HepG2 (cell line): Measurements from ENCODE around the gene RIPOR3. TPM values are rescaled to one million over a fixed set of nuclear protein-coding genes. Genes with fewer than 3 reads are reported as not detected.

Source experiments
- ARID3A ChIP-seq: IDR thresholded peaks from 2 replicates; pipeline ENCODE4 v1.6.1; 2012; ENCODE audit warnings: low read depth, low read length, improper control_type of control experiment
- CHD4 ChIP-seq: fragments of 200-600 bp; sonication (generic); IDR thresholded peaks from 2 replicates; pipeline ENCODE4 v1.7.0; 2017; ENCODE audit warnings: mild to moderate bottlenecking, low read length, borderline replicate concordance
- GATAD1 ChIP-seq: IDR thresholded peaks from 2 replicates; pipeline ENCODE4 v1.6.1; 2016; ENCODE audit warnings: missing genetic modification reagents, missing compliant biosample characterization
- RAD21 ChIP-seq: fragments of 450-650 bp; formaldehyde crosslinking; IDR thresholded peaks from 2 replicates; pipeline ENCODE4 v1.5.0; 2020; ENCODE audit warnings: mild to moderate bottlenecking
- SRSF4 ChIP-seq: fragments of 200-400 bp; formaldehyde crosslinking; IDR thresholded peaks from one replicate; pipeline ENCODE4 v1.6.1; 2018; ENCODE audit warnings: mild to moderate bottlenecking, low read depth, low read length, moderate library complexity; ENCODE audit not compliant: poor library complexity, severe bottlenecking
- ZFP82 ChIP-seq: sonication (generic); formaldehyde crosslinking; IDR thresholded peaks from 2 replicates; pipeline ENCODE4 v1.5.1; 2020; ENCODE audit warnings: mild to moderate bottlenecking, missing genetic modification reagents, borderline replicate concordance
- ZHX2 ChIP-seq, 2 experiments: sonication (generic) in 1 of 2; formaldehyde crosslinking in 1 of 2; IDR thresholded peaks; 2 replicates each; pipeline versions ENCODE4 v1.6.1 to v1.9.0; 2014 to 2022; ENCODE audit warnings: antibody characterized with exemption in 1 of 2, borderline replicate concordance in 1 of 2, inconsistent platforms in 1 of 2, low read depth in 1 of 2, missing genetic modification reagents in 1 of 2
- ZNF615 ChIP-seq: sonication (generic); formaldehyde crosslinking; IDR thresholded peaks from 2 replicates; pipeline ENCODE4 v1.5.0; 2020; ENCODE audit warnings: mild to moderate bottlenecking, missing genetic modification reagents, borderline replicate concordance
- ZNF629 ChIP-seq: sonication (generic); formaldehyde crosslinking; conservative IDR thresholded peaks from 2 replicates; pipeline ENCODE4 v1.5.0; 2020; ENCODE audit warnings: missing genetic modification reagents
- ZSCAN29 ChIP-seq: sonication (generic); formaldehyde crosslinking; conservative IDR thresholded peaks from 2 replicates; pipeline ENCODE4 v1.4.0; 2020; ENCODE audit warnings: mild to moderate bottlenecking, missing genetic modification reagents
- polyA plus RNA-seq, 8 experiments: library from polyadenylated mRNA; depleted of rRNA in 3 of 8; stranded (reverse) in 7 of 8; unstranded in 1 of 8; fragments of >200 nt; fragmentation: Illumina TruSeq in 4 of 8; extraction: Trizol in 4 of 8; gene quantifications; 2 replicates each; pipeline versions ENCODE4 v1.2.1 to v1.2.3, GENCODE V29; 2011 to 2016; ENCODE audit warnings: low read depth in 4 of 8, missing spikeins in 1 of 8, mixed read lengths in 1 of 8; ENCODE audit not compliant: insufficient read depth in 1 of 8
- total RNA-seq, 5 experiments: library from RNA; depleted of rRNA; stranded (reverse); fragments of >200 nt; fragmentation: Illumina TruSeq; extraction: Trizol; gene quantifications; 2 replicates each; pipeline ENCODE4 v1.2.3, GENCODE V29; 2016; ENCODE audit warnings: low read depth in 1 of 5

The RIPOR3 gene
- total and polyA plus RNA-seq, 2 of the 13 experiments (the other 11 are each of a cell fraction or from before 2014, with no cell fraction given) = 0.18 TPM; not detected in 1

- no peak for TF ChIP-seq ZHX2 (IDR thresholded peaks at IDR 0.05; ENCODE audit: low read depth)
- no peak for TF ChIP-seq ZHX2 (CRISPR knock-in tag; IDR thresholded peaks at IDR 0.05; ENCODE audit: borderline replicate concordance)
- no peak for TF ChIP-seq CHD4
- TF ChIP-seq ARID3A = no peak
- no peak for TF ChIP-seq SRSF4
- TF ChIP-seq ZFP82 (CRISPR knock-in tag) = no peak
- TF ChIP-seq RAD21 (CRISPR knock-in tag) = no peak
- TF ChIP-seq ZNF615 = no peak
- TF ChIP-seq ZSCAN29 = no peak
- TF ChIP-seq GATAD1 (CRISPR knock-in tag) = no peak
- no peak for TF ChIP-seq ZNF629 (CRISPR knock-in tag)
These were observed 21.7 kb upstream of the RIPOR3 start (continued) for GRCh38 chr20:50712771-50713656.
